Measurements from ENCODE around the gene ZMYND10.

ZMYND10 gene

GRCh38 chr3:50345586-50346234 lies at the start of gene ZMYND10:
Gene ZMYND10 (minus strand): TSS chr3:50345732. CDS start chr3:50345579, 153 bp downstream.
- no peak for DNase-seq

GRCh38 chr3:50393061-50393460 lies 47.5 kb upstream of the ZMYND10 start:
- DNase-seq: no peak

GRCh38 chr3:50392101-50392715 lies 46.7 kb upstream of the ZMYND10 start:
- DNase-seq: no peak

- no peak for DNase-seq
Observed at GRCh38 chr3:50390508-50391224, 45.1 kb upstream of the ZMYND10 start.

GRCh38 chr3:50389414-50389767 lies 43.9 kb upstream of the ZMYND10 start:
- DNase-seq: no peak

GRCh38 chr3:50388720-50389413 lies 43.3 kb upstream of the ZMYND10 start:
- no peak for DNase-seq

GRCh38 chr3:50388016-50388719 lies 42.6 kb upstream of the ZMYND10 start:
- no peak for DNase-seq

GRCh38 chr3:50385754-50386153 lies 40.2 kb upstream of the ZMYND10 start:
- no peak for DNase-seq

GRCh38 chr3:50383750-50384149 lies 38.2 kb upstream of the ZMYND10 start:
- DNase-seq: no peak

GRCh38 chr3:50382722-50383121 lies 37.2 kb upstream of the ZMYND10 start:
- DNase-seq: no peak

- DNase-seq: no peak
Observed at GRCh38 chr3:50381383-50381782, 35.9 kb upstream of the ZMYND10 start.

- DNase-seq: no peak
Observed at GRCh38 chr3:50380405-50381085, 35.0 kb upstream of the ZMYND10 start.

- DNase-seq: no peak
Observed at GRCh38 chr3:50378757-50379156, 33.2 kb upstream of the ZMYND10 start.

- DNase-seq: no peak
Observed at GRCh38 chr3:50378024-50378423, 32.5 kb upstream of the ZMYND10 start.

GRCh38 chr3:50375258-50375931 lies 29.9 kb upstream of the ZMYND10 start:
- DNase-seq: no peak

- no peak for DNase-seq
Observed at GRCh38 chr3:50374363-50375257, 29.1 kb upstream of the ZMYND10 start.

GRCh38 chr3:50373146-50374051 lies 27.9 kb upstream of the ZMYND10 start:
- DNase-seq: no peak

GRCh38 chr3:50372349-50372748 lies 26.8 kb upstream of the ZMYND10 start:
- DNase-seq: peak; percentile 17

GRCh38 chr3:50371133-50371685 lies 25.7 kb upstream of the ZMYND10 start:
- no peak for DNase-seq
